GM12878 (cell line): Measurements from ENCODE around the gene TBC1D20.

ENCODE experiments used
- BACH1 ChIP-seq: fragments of 450-650 bp; IDR thresholded peaks from 2 replicates; pipeline ENCODE4 v1.6.1; 2017; ENCODE audit warnings: mild to moderate bottlenecking, borderline replicate concordance
- DPF2 ChIP-seq: fragments of 450-650 bp; IDR thresholded peaks from 2 replicates; pipeline ENCODE4 v1.6.1; 2017; ENCODE audit warnings: mild to moderate bottlenecking
- GABPA ChIP-seq: IDR thresholded peaks from 2 replicates; pipeline ENCODE4 v1.6.1; 2014; ENCODE audit warnings: antibody characterized with exemption, low read depth, mild to moderate bottlenecking, inconsistent platforms
- MYC ChIP-seq: IDR thresholded peaks from 2 replicates; pipeline ENCODE4 v1.6.1; 2011; ENCODE audit warnings: mild to moderate bottlenecking, low read length, moderate library complexity, inconsistent platforms; ENCODE audit not compliant: insufficient read depth, insufficient replicate concordance, insufficient read length, severe bottlenecking
- NFXL1 ChIP-seq: fragments of 450-650 bp; IDR thresholded peaks from 2 replicates; pipeline ENCODE4 v1.6.1; 2017; ENCODE audit warnings: antibody characterized with exemption, mild to moderate bottlenecking, borderline replicate concordance
- SIN3A ChIP-seq: IDR thresholded peaks from 2 replicates; pipeline ENCODE4 v1.6.1; 2012; ENCODE audit warnings: low read depth, low read length, improper control_type of control experiment
- TF ChIP-seq, protein P1 (sequence below), 3 experiments: IDR thresholded peaks in 2 of 3; conservative IDR thresholded peaks in 1 of 3; 2 replicates each; pipeline ENCODE4 v1.5.1; 2011; ENCODE audit warnings: low read depth in 3 of 3, low read length in 3 of 3, mild to moderate bottlenecking in 3 of 3, control low read depth in 2 of 3, moderate library complexity in 2 of 3, inconsistent platforms in 1 of 3, mixed read lengths in 1 of 3; ENCODE audit not compliant: control insufficient read depth in 2 of 3, insufficient read depth in 1 of 3; ENCODE audit errors: extremely low read depth in 1 of 3
- TF ChIP-seq, protein P2 (sequence below): IDR thresholded peaks from 2 replicates; pipeline ENCODE4 v1.6.1; 2011; ENCODE audit warnings: mild to moderate bottlenecking, low read depth, low read length, moderate library complexity; ENCODE audit not compliant: insufficient replicate concordance

DNA sequence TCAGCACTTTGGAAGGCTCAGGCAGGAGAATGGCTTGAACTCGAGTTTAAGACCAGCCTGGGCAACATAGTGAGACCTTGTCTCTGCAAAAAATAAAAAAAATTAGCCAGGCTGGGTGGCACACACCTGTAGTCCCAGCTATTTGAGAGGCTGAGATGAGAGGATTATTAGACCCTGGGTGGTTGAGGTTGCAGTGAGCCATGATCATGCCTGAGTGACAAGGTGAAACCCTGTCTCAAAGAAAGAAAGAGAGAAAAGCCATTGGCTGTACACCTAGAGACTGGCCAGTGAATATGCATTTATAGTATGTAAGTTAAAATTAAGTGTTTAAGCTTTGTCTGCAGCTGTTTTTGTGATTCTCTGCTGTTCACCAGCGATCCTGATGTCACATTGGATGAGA, 48.2 kb downstream of the TBC1D20 start:
- TF ChIP-seq, protein P1, sequence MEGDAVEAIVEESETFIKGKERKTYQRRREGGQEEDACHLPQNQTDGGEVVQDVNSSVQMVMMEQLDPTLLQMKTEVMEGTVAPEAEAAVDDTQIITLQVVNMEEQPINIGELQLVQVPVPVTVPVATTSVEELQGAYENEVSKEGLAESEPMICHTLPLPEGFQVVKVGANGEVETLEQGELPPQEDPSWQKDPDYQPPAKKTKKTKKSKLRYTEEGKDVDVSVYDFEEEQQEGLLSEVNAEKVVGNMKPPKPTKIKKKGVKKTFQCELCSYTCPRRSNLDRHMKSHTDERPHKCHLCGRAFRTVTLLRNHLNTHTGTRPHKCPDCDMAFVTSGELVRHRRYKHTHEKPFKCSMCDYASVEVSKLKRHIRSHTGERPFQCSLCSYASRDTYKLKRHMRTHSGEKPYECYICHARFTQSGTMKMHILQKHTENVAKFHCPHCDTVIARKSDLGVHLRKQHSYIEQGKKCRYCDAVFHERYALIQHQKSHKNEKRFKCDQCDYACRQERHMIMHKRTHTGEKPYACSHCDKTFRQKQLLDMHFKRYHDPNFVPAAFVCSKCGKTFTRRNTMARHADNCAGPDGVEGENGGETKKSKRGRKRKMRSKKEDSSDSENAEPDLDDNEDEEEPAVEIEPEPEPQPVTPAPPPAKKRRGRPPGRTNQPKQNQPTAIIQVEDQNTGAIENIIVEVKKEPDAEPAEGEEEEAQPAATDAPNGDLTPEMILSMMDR (IDR thresholded peaks at IDR 0.05 in 2 of 3, conservative IDR thresholded peaks at IDR 0.05 in 1 of 3; ENCODE audit: control insufficient read depth in 2 of 3, extremely low read depth in 1 of 3, insufficient read depth in 1 of 3, low read depth in 3 of 3, low read length in 3 of 3), result no peak
- TF ChIP-seq NFXL1, result no peak
- TF ChIP-seq MYC, result no peak
- no peak for TF ChIP-seq GABPA
- TF ChIP-seq SIN3A, result no peak
- TF ChIP-seq, protein P2, sequence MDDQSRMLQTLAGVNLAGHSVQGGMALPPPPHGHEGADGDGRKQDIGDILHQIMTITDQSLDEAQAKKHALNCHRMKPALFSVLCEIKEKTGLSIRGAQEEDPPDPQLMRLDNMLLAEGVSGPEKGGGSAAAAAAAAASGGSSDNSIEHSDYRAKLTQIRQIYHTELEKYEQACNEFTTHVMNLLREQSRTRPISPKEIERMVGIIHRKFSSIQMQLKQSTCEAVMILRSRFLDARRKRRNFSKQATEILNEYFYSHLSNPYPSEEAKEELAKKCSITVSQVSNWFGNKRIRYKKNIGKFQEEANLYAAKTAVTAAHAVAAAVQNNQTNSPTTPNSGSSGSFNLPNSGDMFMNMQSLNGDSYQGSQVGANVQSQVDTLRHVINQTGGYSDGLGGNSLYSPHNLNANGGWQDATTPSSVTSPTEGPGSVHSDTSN, result no peak
- TF ChIP-seq DPF2, result no peak
- TF ChIP-seq BACH1, result no peak
